ENCODE results near the gene LYPD4.

Gene LYPD4

DNA sequence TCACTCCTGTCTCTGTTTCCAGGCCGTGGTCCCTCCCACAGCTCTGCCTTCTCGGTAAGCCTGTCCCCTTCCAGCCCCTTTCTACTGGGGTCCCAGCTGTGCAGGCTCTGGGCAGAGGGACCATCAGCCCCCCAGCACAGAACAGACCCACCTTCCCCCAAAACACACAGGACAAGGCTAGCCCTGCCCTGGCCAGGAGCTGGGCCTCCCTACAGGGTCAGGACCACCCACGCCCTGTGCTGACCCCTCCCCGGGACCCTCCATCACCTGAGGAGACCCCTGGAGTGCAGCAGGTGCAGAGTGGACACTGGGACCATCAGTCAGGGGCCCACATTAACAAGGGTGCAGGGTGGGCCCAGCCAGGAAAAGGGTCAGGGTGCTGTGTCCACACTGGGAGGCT is 34.2 kb downstream of the LYPD4 start:
- Histone ChIP-seq H2AFZ (ENCODE audit: low read depth, low read length) (no peak overlapping the region), H3K9ac (ENCODE audit: low read depth, low read length) (no peak overlapping the region)

DNA sequence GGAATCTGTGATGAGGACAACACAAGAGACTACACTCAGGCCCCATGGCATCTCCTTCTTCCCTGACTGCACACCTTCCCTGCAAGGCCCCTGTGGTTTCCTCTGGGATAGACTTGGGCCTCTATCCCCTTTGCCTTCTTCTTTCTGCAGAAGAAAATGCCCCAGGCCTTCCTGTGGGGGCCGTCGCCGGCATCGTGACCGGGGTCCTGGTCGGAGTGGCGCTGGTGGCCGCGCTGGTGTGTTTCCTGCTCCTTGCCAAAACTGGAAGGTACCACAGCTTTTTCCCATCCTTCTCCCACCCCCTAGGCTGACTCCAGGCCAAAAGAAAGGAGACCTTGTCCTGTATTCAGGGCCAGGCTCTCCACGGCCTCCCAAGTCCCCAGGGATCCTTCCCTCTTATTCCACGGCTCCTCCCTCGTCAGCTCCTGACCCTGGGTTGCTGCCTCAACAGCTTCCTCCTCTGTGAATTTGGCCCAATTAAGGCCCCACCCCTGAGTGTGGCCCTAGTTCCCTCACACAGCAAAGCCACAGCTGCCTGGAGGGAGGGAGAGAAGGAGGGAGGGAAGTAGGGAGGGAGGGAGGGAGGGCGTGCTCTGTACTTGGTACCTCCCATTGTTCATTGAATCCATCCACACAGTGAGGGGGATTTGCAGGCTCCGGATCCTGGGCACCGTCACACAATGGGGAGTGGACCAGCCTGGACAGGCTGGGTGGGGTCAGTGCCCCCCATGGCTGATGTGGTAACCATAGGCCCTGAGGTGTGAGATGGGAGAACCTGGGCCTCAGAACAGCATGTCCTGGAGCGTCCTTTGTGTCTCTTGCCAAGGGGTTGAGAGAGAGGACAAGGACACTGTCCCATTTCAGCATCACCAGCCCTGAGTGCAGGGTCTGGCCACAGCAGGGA is 35.6 kb downstream of the LYPD4 start:
- no peaks in the 10 kb centered on the region for H3K9me3 ChIP-seq (ENCODE audit: insufficient read depth, low read length, severe bottlenecking)
- no peaks in the 10 kb centered on the region for H3K79me2 ChIP-seq (ENCODE audit: insufficient read depth, low read length)
- no peaks in the 10 kb centered on the region for H3K27me3 ChIP-seq (ENCODE audit: insufficient read depth, low read length, poor library complexity)
- H3K4me2 ChIP-seq (ENCODE audit: insufficient read depth, low read length): no peak overlapping the region
- no peak overlapping the region for H3K9ac ChIP-seq (ENCODE audit: low read depth, low read length)
- no peak for TF ChIP-seq EZH2 (IDR thresholded peaks at IDR 0.05; ENCODE audit: borderline replicate concordance, low read depth, low read length, severe bottlenecking)
- TF ChIP-seq, protein P1, sequence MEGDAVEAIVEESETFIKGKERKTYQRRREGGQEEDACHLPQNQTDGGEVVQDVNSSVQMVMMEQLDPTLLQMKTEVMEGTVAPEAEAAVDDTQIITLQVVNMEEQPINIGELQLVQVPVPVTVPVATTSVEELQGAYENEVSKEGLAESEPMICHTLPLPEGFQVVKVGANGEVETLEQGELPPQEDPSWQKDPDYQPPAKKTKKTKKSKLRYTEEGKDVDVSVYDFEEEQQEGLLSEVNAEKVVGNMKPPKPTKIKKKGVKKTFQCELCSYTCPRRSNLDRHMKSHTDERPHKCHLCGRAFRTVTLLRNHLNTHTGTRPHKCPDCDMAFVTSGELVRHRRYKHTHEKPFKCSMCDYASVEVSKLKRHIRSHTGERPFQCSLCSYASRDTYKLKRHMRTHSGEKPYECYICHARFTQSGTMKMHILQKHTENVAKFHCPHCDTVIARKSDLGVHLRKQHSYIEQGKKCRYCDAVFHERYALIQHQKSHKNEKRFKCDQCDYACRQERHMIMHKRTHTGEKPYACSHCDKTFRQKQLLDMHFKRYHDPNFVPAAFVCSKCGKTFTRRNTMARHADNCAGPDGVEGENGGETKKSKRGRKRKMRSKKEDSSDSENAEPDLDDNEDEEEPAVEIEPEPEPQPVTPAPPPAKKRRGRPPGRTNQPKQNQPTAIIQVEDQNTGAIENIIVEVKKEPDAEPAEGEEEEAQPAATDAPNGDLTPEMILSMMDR (IDR thresholded peaks at IDR 0.05; ENCODE audit: borderline replicate concordance, extremely low read depth, low read length, poor library complexity, severe bottlenecking): no peak
- no peak overlapping the region for H3K4me3 ChIP-seq (ENCODE audit: low read depth in 1 of 2, low read length in 2 of 2)
- no peak for DNase-seq
- no peak overlapping the region for H2AFZ ChIP-seq (ENCODE audit: low read depth, low read length)
- peaks cover 8% of the 10 kb centered on the region; the same call in 1 of the 2 replicates for H4K20me1 ChIP-seq (ENCODE audit: insufficient read depth, low read length)
- H3K36me3 ChIP-seq (ENCODE audit: insufficient read depth, low read length): no peaks in the 10 kb centered on the region
- ATAC-seq (ENCODE audit: insufficient read depth, low read depth): no peak
- no peaks in the 10 kb centered on the region for H3K4me1 ChIP-seq (ENCODE audit: insufficient read depth, low read length)
- H3K27ac ChIP-seq (ENCODE audit: low read length): no peak overlapping the region

More for the DNA sequence above, 34.2 kb downstream of the LYPD4 start:
- DNase-seq (no peak), ATAC-seq (ENCODE audit: insufficient read depth, low read depth) (no peak)
- Histone ChIP-seq H3K4me2 (ENCODE audit: insufficient read depth, low read length) (no peak overlapping the region), H4K20me1 (ENCODE audit: insufficient read depth, low read length) (peaks cover 8% of the 10 kb centered on the region; the same call in 1 of the 2 replicates), H3K4me3 (ENCODE audit: low read depth in 1 of 2, low read length in 2 of 2) (no peak overlapping the region), H3K9me3 (ENCODE audit: insufficient read depth, low read length, severe bottlenecking) (no peaks in the 10 kb centered on the region), H3K27me3 (ENCODE audit: insufficient read depth, low read length, poor library complexity) (no peaks in the 10 kb centered on the region), H3K27ac (ENCODE audit: low read length) (no peak overlapping the region), H3K36me3 (ENCODE audit: insufficient read depth, low read length) (no peaks in the 10 kb centered on the region), H3K4me1 (ENCODE audit: insufficient read depth, low read length) (no peaks in the 10 kb centered on the region), H3K79me2 (ENCODE audit: insufficient read depth, low read length) (no peaks in the 10 kb centered on the region)
- TF ChIP-seq, protein P1 (IDR thresholded peaks at IDR 0.05; ENCODE audit: borderline replicate concordance, extremely low read depth, low read length, poor library complexity, severe bottlenecking): no peak
- no peak for TF ChIP-seq EZH2 (IDR thresholded peaks at IDR 0.05; ENCODE audit: borderline replicate concordance, low read depth, low read length, severe bottlenecking)

DNA sequence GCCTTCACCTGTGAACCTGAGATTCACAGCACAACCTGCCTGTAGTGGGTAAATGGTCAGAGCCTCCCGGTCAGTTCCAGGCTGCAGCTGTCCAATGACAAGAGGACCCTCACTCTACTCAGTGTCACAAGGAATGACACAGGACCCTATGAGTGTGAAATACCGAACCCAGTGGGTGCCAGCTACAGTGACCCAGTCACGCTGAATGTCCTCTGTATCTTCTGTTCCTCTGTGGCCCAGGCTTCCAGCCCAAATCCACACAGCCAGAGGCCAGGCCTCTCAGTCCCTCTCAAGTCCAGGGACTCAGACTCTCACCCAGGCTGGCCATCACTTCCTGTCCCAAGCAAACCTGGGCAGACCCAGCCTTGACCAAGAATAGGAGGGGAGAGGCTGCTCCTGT is 37.3 kb downstream of the LYPD4 start:
- H3K27me3 ChIP-seq (ENCODE audit: insufficient read depth, low read length, poor library complexity): peaks cover 9% of the 10 kb centered on the region
- no peaks in the 10 kb centered on the region for H3K36me3 ChIP-seq (ENCODE audit: insufficient read depth, low read length)
- no peak overlapping the region for H3K4me3 ChIP-seq (ENCODE audit: low read depth in 1 of 2, low read length in 2 of 2)
- H2AFZ ChIP-seq (ENCODE audit: low read depth, low read length): no peak overlapping the region
- no peak overlapping the region for H3K27ac ChIP-seq (ENCODE audit: low read length)
- H3K9ac ChIP-seq (ENCODE audit: low read depth, low read length): no peak overlapping the region
- H3K4me2 ChIP-seq (ENCODE audit: insufficient read depth, low read length): no peak overlapping the region
- H3K4me1 ChIP-seq (ENCODE audit: insufficient read depth, low read length): no peaks in the 10 kb centered on the region
- DNase-seq (no peak), ATAC-seq (ENCODE audit: insufficient read depth, low read depth) (no peak)
- H3K79me2 ChIP-seq (ENCODE audit: insufficient read depth, low read length): no peaks in the 10 kb centered on the region
- H3K9me3 ChIP-seq (ENCODE audit: insufficient read depth, low read length, severe bottlenecking): no peaks in the 10 kb centered on the region
- TF ChIP-seq EZH2 (IDR thresholded peaks at IDR 0.05; ENCODE audit: borderline replicate concordance, low read depth, low read length, severe bottlenecking): no peak
- TF ChIP-seq, protein P1 (IDR thresholded peaks at IDR 0.05; ENCODE audit: borderline replicate concordance, extremely low read depth, low read length, poor library complexity, severe bottlenecking): no peak
- H4K20me1 ChIP-seq (ENCODE audit: insufficient read depth, low read length): 0 out of 2 replicates have a peak, but pooled peaks cover 6% of the 10 kb centered on the region

All from DND-41 (cell line).